HCT116 (cell line): ENCODE data around the gene CDK7. TPM values are rescaled to one million over a fixed set of nuclear protein-coding genes. Genes with fewer than 3 reads are reported as not detected.
A peak's percentile ranks its signal among the peaks of the same experiment; 100 is the strongest.

Source experiments
- ATAC-seq: fragments of 200-7000 bp; cut with Tn5 transposase; 2 replicates; pipeline ENCODE4 v1.9.1; 2020; ENCODE audit warnings: mild to moderate bottlenecking, moderate library complexity
- BruUV-seq: library from RNA; stranded (reverse); fragments of 400-500 nt; replicated peaks from 2 replicates; lab custom pipeline; 2021; lab: Mats Ljungman, UMichigan
- CTCF ChIA-PET: fragments of 300-600 bp; sonication (Branson Sonifier 250); formaldehyde crosslinking; loops from one replicate; lab custom pipeline; 2021; ENCODE audit warnings: antibody characterized with exemption; lab: Charles Lee
- POLR2A ChIA-PET: fragments of 300-600, 350-600 bp; sonication (Branson Sonifier 250); formaldehyde crosslinking; loops from one replicate; lab custom pipeline; 2021; ENCODE audit warnings: antibody characterized with exemption; lab: Charles Lee
- RAD21 ChIA-PET, 2 experiments: fragments of 300-600 bp; sonication (Branson Sonifier 250); formaldehyde crosslinking; loops; one replicate each; lab custom pipeline; 2023; ENCODE audit warnings: low total read pairs in 2 of 2; ENCODE audit not compliant: uncharacterized antibody in 2 of 2, unreplicated experiment in 2 of 2, low non-redundant PET in 1 of 2; lab: Charles Lee
- DNase-seq: peaks from one replicate; pipeline ENCODE4 v3.0.0-alpha.2; 2010; ENCODE audit warnings: low read depth, low spot score
- H2AFZ ChIP-seq: fragments of 200-600 bp; shearing (Covaris generic), sonication (generic); 2 replicates; pipeline ENCODE4 v1.6.1; 2017; ENCODE audit warnings: low read depth, mixed run types, mixed read lengths, antibody characterized with exemption, low read length; ENCODE audit not compliant: poor library complexity, severe bottlenecking
- H3K27ac ChIP-seq: 2 replicates; pipeline ENCODE4 v1.5.1; 2012; ENCODE audit warnings: low read depth, low read length
- H3K27me3 ChIP-seq: fragments of 200-600 bp; sonication (generic); 2 replicates; pipeline ENCODE4 v1.6.1; 2016; ENCODE audit warnings: mixed run types, low read length, mixed read lengths; ENCODE audit not compliant: insufficient read depth
- H3K36me3 ChIP-seq, 2 experiments: fragments of 200-500 bp in 1 of 2; fragments of 200-600 bp in 1 of 2; sonication (Bioruptor generic) in 1 of 2; sonication (generic) in 1 of 2; 2 replicates each; pipeline versions ENCODE4 v1.5.1 to v1.6.1; 2014 to 2016; ENCODE audit warnings: low read length in 2 of 2, inconsistent platforms in 1 of 2, mixed read lengths in 1 of 2, mixed run types in 1 of 2; ENCODE audit not compliant: insufficient read depth in 2 of 2, control insufficient read depth in 1 of 2
- H3K4me1 ChIP-seq, 2 experiments: fragments of 200-600 bp in 1 of 2; sonication (generic) in 1 of 2; 2 replicates each; pipeline versions ENCODE4 v1.5.1 to v1.6.1; 2012 to 2017; ENCODE audit warnings: low read length in 2 of 2, inconsistent platforms in 1 of 2, mild to moderate bottlenecking in 1 of 2, mixed read lengths in 1 of 2, mixed run types in 1 of 2, moderate library complexity in 1 of 2; ENCODE audit not compliant: insufficient read depth in 2 of 2, control insufficient read depth in 1 of 2
- H3K4me2 ChIP-seq: fragments of 200-600 bp; sonication (generic); 2 replicates; pipeline ENCODE4 v1.6.1; 2017; ENCODE audit warnings: mixed run types, low read length, mixed read lengths
- H3K4me3 ChIP-seq, 2 experiments: fragments of 200-600 bp in 1 of 2; sonication (generic) in 1 of 2; replicated peaks in 1 of 2; 2 replicates each; pipeline ENCODE4 v1.5.1; 2011 to 2016; ENCODE audit warnings: low read length in 2 of 2, control low read depth in 1 of 2, low read depth in 1 of 2, mild to moderate bottlenecking in 1 of 2, mixed read lengths in 1 of 2, mixed run types in 1 of 2
- H3K79me2 ChIP-seq: fragments of 200-600 bp; sonication (generic); 2 replicates; pipeline ENCODE4 v1.6.1; 2017; ENCODE audit warnings: mild to moderate bottlenecking, mixed run types, low read length, moderate library complexity, mixed read lengths; ENCODE audit not compliant: insufficient read depth
- H3K9ac ChIP-seq: fragments of 200-600 bp; sonication (generic); 2 replicates; pipeline ENCODE4 v1.6.1; 2016; ENCODE audit warnings: low read length, mixed read lengths
- H3K9me2 ChIP-seq: fragments of 200-600 bp; sonication (generic), shearing (Covaris generic); 2 replicates; pipeline ENCODE4 v1.6.1; 2017; ENCODE audit warnings: mixed run types, mild to moderate bottlenecking, moderate library complexity; ENCODE audit not compliant: insufficient read depth
- H3K9me3 ChIP-seq, 2 experiments: fragments of 200-500 bp in 1 of 2; fragments of 200-600 bp in 1 of 2; sonication (Bioruptor generic) in 1 of 2; sonication (generic) in 1 of 2; 2 replicates each; pipeline ENCODE4 v1.6.1; 2014 to 2017; ENCODE audit warnings: low read length in 2 of 2, mixed read lengths in 2 of 2, inconsistent platforms in 1 of 2, low read depth in 1 of 2, mild to moderate bottlenecking in 1 of 2, mixed run types in 1 of 2, moderate library complexity in 1 of 2; ENCODE audit not compliant: control insufficient read depth in 1 of 2, insufficient read depth in 1 of 2
- H4K20me1 ChIP-seq: fragments of 200-600 bp; sonication (generic), shearing (Covaris generic); 2 replicates; pipeline ENCODE4 v1.6.1; 2017; ENCODE audit warnings: mixed run types, mild to moderate bottlenecking, moderate library complexity; ENCODE audit not compliant: insufficient read depth
- ATF3 ChIP-seq: IDR thresholded peaks from 2 replicates; pipeline ENCODE4 v1.6.1; 2012
- CBX3 ChIP-seq: IDR thresholded peaks from 2 replicates; pipeline ENCODE4 v1.6.1; 2012; ENCODE audit warnings: low read depth
- CEBPB ChIP-seq: IDR thresholded peaks from 2 replicates; pipeline ENCODE4 v1.6.1; 2012; ENCODE audit warnings: low read depth
- CTCF ChIP-seq, 3 experiments: fragments of 200-600 bp in 1 of 3; sonication (generic) in 1 of 3; IDR thresholded peaks in 2 of 3; conservative IDR thresholded peaks in 1 of 3; 2 replicates each; pipeline ENCODE4 v1.5.1; 2012 to 2017; ENCODE audit warnings: low read depth in 2 of 3, low read length in 2 of 3, antibody characterized with exemption in 1 of 3, borderline replicate concordance in 1 of 3, control low read depth in 1 of 3, mild to moderate bottlenecking in 1 of 3, mixed read lengths in 1 of 3, mixed run types in 1 of 3, moderate library complexity in 1 of 3; ENCODE audit not compliant: insufficient read depth in 1 of 3
- EGR1 ChIP-seq: IDR thresholded peaks from 2 replicates; pipeline ENCODE4 v1.6.1; 2012; ENCODE audit warnings: low read depth
- ELF1 ChIP-seq: IDR thresholded peaks from 2 replicates; pipeline ENCODE4 v1.6.1; 2012; ENCODE audit warnings: low read depth, borderline replicate concordance
- EZH2 ChIP-seq: fragments of 200-600 bp; sonication (generic); IDR thresholded peaks from 2 replicates; pipeline ENCODE4 v1.6.1; 2017; ENCODE audit warnings: antibody characterized with exemption, mixed run types
- EZH2phosphoT487 ChIP-seq: fragments of 200-600 bp; IDR thresholded peaks from 2 replicates; pipeline ENCODE4 v1.6.1; 2018; ENCODE audit warnings: antibody characterized with exemption, borderline replicate concordance
- JUND ChIP-seq: IDR thresholded peaks from 2 replicates; pipeline ENCODE4 v1.6.1; 2012
- MAX ChIP-seq: IDR thresholded peaks from 2 replicates; pipeline ENCODE4 v1.6.1; 2012
- POLR2A ChIP-seq: IDR thresholded peaks from 2 replicates; pipeline ENCODE4 v1.7.0; 2011; ENCODE audit warnings: borderline replicate concordance; ENCODE audit not compliant: insufficient read depth, insufficient read length; ENCODE audit errors: extremely low read depth
- POLR2AphosphoS5 ChIP-seq: IDR thresholded peaks from 2 replicates; pipeline ENCODE4 v1.6.1; 2011; ENCODE audit warnings: mild to moderate bottlenecking, low read depth, low read length, moderate library complexity
- RAD21 ChIP-seq: IDR thresholded peaks from 2 replicates; pipeline ENCODE4 v1.6.1; 2012; ENCODE audit warnings: low read depth, mild to moderate bottlenecking
- REST ChIP-seq: IDR thresholded peaks from 2 replicates; pipeline ENCODE4 v1.6.1; 2012; ENCODE audit warnings: low read depth
- SIN3A ChIP-seq: IDR thresholded peaks from 2 replicates; pipeline ENCODE4 v1.6.1; 2012; ENCODE audit warnings: low read depth
- SP1 ChIP-seq: IDR thresholded peaks from 2 replicates; pipeline ENCODE4 v1.6.1; 2012; ENCODE audit warnings: low read depth
- SRF ChIP-seq: IDR thresholded peaks from 2 replicates; pipeline ENCODE4 v1.6.1; 2012; ENCODE audit warnings: low read depth
- TCF7L2 ChIP-seq: IDR thresholded peaks from 2 replicates; pipeline ENCODE4 v1.7.0; 2011; ENCODE audit warnings: borderline replicate concordance, inconsistent platforms; ENCODE audit not compliant: insufficient read depth, insufficient read length; ENCODE audit errors: extremely low read depth
- YY1 ChIP-seq: IDR thresholded peaks from 2 replicates; pipeline ENCODE4 v1.6.1; 2011; ENCODE audit warnings: low read length, low read depth, moderate library complexity, mild to moderate bottlenecking; ENCODE audit not compliant: insufficient replicate concordance; ENCODE audit errors: extremely low read depth
- ZFX ChIP-seq: fragments of 450-650 bp; IDR thresholded peaks from 2 replicates; pipeline ENCODE4 v1.6.1; 2017
- ZNF274 ChIP-seq: fragments of 200-500 bp; sonication (Bioruptor generic); IDR thresholded peaks from 2 replicates; pipeline ENCODE4 v1.6.1; 2014; ENCODE audit warnings: mild to moderate bottlenecking, low read depth, low read length, inconsistent platforms
- intact Hi-C: fragments of 100-400 bp; cut with micrococcal nuclease; formaldehyde crosslinking; loops from 2 replicates; pipeline ENCODE4 v1.10.0; 2022
- total RNA-seq: library from RNA; stranded (reverse); gene quantifications from one replicate; pipeline ENCODE4 v1.2.1, GENCODE V29; 2021; ENCODE audit not compliant: unreplicated experiment

The CDK7 gene
- total RNA-seq, 1 experiment from 2014 or later = 67.0 TPM

- CTCF ChIA-PET = interaction anchor here (0.8 to 1.6 kb wide), 2 partner anchors 96 to 145 kb away, joined by 4 to 6 read pairs; partner anchors contain the start of gene SLC30A5
- TF ChIP-seq ZNF274 (no peak), SIN3A (peak; percentile 91), POLR2AphosphoS5 (peak; percentile 77), RAD21 (no peak), ZFX (no peak; the same call in 1 of the 2 replicates), SP1 (peak; percentile 71), REST (no peak), YY1 (peak; percentile 41), ELF1 (no peak), EZH2phosphoT487 (no peak), MAX (peak; percentile 79; the same call in 1 of the 2 replicates), CTCF (IDR thresholded peaks at IDR 0.05 in 2 of 3, conservative IDR thresholded peaks at IDR 0.05 in 1 of 3; ENCODE audit: borderline replicate concordance in 1 of 3, insufficient read depth in 1 of 3, low read depth in 2 of 3, low read length in 2 of 3) (no peak), POLR2A (peak; percentile 78), TCF7L2 (peak; percentile 56), EZH2 (no peak), EGR1 (peak; percentile 68; the same call in 1 of the 2 replicates), ATF3 (no peak), SRF (no peak), CBX3 (peak; percentile 55; the same call in 1 of the 2 replicates), JUND (no peak), CEBPB (peak; percentile 71)
These were observed 45.3 kb upstream of the CDK7 start, which contains the start of gene CENPH for GRCh38 chr5:69189162-69190086. Gene CENPH (plus strand): TSS chr5:69189583. CDS start chr5:69189635, 52 bp downstream.

More at GRCh38 chr5:69189162-69190086, 45.3 kb upstream of the CDK7 start, which contains the start of gene CENPH:
- H3K27ac ChIP-seq = peak within 1 kb of the TSS; percentile 74
- ATAC-seq (peak; percentile 93), DNase-seq (peak; percentile 81)
- intact Hi-C loops = loop anchor here (2.0 to 10.0 kb wide), 2 partner anchors 27 to 55 kb away; a partner anchor contains a TSS
- no peaks in the 10 kb centered on the region for H3K9me3 ChIP-seq
- RAD21 ChIA-PET = interaction anchor here in 1 of 2 experiments (0.6 kb wide), 1 partner anchor 57 kb away, joined by 3 read pairs; no protein-coding TSS in a partner anchor
- H3K27me3 ChIP-seq = no peaks in the 10 kb centered on the region
- BruUV-seq = no TSS peak
- no peaks in the 10 kb centered on the region for H4K20me1 ChIP-seq
- H3K4me3 ChIP-seq = peak within 1 kb of the TSS; percentile 71 to 93
- peak within 1 kb of the TSS; percentile 81 for H3K4me2 ChIP-seq
- POLR2A ChIA-PET = interaction anchor here (1.4 to 1.5 kb wide), 2 partner anchors 22 to 45 kb away, joined by 3 to 4 read pairs; partner anchors contain the start of genes CCNB1 and CDK7
- H3K9me2 ChIP-seq = no peaks in the 10 kb centered on the region
- H2AFZ ChIP-seq = peak within 1 kb of the TSS; percentile 87
- H3K4me1 ChIP-seq = peaks cover 2 to 14% of the 10 kb centered on the region in 2 experiments; a peak in 2 of 4 replicates
- H3K36me3 ChIP-seq = peaks cover 5 to 7% of the 10 kb centered on the region in 2 experiments; a peak in 2 of 4 replicates
- H3K9ac ChIP-seq = peak within 1 kb of the TSS; percentile 92
- peaks cover 14% of the 10 kb centered on the region for H3K79me2 ChIP-seq
